HG02852 (cell line): ENCODE results near the gene PSMB2.

Experiments
- ATAC-seq: cut with Tn5 transposase; IDR thresholded peaks from one replicate; pipeline ENCODE4 v1.9.1; 2021; ENCODE audit warnings: mild to moderate bottlenecking, moderate library complexity; ENCODE audit not compliant: unreplicated experiment

The PSMB2 gene

GRCh38 chr1:35574125-35574654, 67.1 kb downstream of the PSMB2 start:
- ATAC-seq: no peak

DNA sequence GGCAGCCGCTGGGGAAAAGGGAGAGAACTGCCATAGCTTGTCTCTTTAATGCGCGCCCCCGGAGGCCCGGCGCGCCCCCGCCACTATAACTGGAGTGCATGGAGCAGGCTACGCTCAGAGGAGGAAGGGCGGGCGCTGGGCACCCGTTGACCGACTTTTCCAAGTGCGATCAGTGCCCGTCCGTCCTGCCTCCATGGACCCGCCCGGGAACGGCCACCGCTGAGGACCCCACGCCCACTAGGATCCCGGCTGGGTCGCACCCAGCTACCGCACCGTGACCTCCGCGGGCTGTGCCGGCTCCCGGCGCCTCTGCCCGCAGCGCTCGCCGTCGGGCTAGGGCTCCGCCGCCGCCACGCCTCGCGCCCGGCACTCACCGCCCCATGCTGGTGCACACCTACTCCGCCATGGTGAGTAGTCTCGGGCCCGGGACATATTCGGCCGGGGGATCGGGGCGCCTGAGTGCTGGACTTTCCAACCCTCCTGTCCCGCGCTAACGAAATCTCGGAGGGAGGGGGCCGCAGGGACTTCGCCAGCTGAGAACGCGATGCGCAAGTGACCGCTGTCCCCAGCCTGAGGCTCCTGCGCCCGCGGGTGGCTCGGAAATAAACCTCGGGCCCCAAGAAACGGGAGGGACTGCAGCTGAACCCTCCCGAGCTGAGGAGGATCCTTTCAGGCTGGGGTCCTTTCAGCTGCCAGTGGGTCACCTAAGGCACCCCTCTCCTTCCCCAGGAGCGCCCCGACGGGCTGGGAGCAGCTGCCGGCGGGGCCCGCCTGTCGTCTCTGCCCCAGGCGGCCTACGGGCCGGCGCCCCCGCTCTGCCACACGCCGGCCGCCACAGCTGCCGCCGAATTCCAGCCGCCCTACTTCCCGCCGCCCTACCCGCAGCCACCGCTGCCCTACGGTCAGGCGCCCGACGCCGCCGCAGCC, 67.9 kb downstream of the PSMB2 start, which contains the start of gene TFAP2E:
Gene TFAP2E, plus strand, starts transcription at position 117 of the 927 bp plus-strand sequence. Its CDS starts 264 bp downstream, at position 381.
- ATAC-seq: no peak

DNA sequence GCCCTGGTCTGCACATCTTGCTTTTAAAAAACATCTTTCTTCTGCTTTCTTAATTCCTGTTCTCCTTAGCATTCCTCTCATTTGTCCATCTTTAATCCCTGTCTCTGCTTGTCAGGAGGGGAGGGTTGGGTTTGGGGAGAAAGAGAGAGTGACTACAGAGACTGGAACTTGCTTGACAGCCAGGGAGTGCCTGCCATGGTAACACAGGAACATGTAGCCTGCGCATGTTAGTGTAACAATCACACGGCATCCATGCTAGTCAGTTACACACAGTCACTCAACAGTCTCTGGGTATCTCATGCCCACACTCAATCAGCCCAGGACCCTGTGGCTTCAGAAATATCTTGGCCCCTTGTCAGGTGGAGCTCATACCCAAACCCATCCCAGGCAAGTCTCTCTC, 69.0 kb downstream of the PSMB2 start:
- no peak for ATAC-seq

GRCh38 chr1:35571263-35571662, 70.1 kb downstream of the PSMB2 start:
- no peak for ATAC-seq

DNA sequence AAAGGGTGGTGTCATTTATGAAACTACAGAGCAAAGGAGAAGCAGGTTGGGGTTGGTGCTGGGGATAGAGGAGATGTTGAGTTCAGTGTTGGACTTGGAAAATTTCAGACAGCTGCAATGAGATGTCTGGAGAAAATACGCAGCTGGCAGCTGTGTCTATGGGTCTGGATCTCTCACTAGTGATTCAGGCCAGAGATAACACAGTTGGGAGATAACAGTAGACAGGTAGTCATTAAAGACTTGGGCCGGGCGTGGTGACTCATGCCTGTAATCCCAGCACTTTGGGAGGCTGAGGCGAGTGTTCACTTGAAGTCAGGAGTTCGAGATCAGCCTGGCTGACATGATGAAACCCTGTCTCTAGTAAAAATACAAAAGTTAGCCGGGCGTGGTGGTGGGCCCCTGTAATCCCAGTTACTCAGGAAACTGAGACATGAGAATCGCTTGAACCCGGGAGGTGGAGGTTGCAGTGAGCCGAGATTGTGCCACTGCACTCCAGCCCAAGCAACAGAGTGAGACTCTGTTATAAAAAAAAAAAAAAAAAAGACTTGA, 70.7 kb downstream of the PSMB2 start:
- ATAC-seq: no peak

DNA sequence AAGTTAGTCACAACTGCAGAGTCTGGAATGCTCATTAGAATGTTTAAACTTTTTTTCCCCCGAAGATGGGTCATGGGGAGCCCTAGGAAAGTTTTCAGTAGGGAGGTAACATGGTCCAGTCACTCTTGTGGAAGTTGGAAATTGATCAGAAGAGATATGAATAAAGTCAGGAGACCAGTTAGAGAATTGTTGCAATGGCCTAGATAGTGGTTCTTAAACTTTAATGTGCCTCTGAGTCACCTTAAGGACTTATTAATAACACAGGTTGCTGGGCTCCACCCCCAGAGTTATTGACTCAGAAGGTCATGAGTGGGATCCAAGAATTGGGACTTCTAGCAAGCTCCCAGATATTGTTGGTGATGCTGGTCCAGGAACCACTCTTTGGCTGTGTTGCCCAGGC, 71.4 kb downstream of the PSMB2 start:
- ATAC-seq: no peak

- no peak for ATAC-seq
These were observed 72.3 kb downstream of the PSMB2 start for GRCh38 chr1:35568975-35569395.

- ATAC-seq: no peak
These were observed 73.3 kb downstream of the PSMB2 start for GRCh38 chr1:35567947-35568558.

- ATAC-seq: no peak
These were observed 75.6 kb downstream of the PSMB2 start for GRCh38 chr1:35565742-35566133.

GRCh38 chr1:35564884-35565741, 76.2 kb downstream of the PSMB2 start:
- ATAC-seq: no peak

- no peak for ATAC-seq
These were observed 77.1 kb downstream of the PSMB2 start for GRCh38 chr1:35564037-35564883.

DNA sequence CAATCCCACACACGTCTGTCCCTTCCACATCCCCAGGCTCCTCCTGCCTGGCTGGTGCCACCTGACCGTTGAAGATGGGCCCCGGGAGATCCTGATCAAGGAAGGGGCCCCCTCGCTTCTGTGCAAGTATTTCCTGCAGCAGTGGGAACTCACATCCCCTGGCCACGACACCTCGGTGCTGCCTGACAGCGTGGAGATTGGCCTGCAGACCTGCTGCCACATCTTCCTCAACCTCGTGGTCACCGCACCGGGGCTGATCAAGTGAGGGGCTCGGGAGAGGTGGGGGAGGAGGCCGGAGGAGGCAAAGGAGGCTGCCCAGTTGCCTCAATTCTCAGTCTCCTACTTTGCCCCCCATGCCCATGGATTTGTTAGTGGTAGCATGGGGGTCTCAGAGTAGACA, 78.2 kb downstream of the PSMB2 start:
- no peak for ATAC-seq

DNA sequence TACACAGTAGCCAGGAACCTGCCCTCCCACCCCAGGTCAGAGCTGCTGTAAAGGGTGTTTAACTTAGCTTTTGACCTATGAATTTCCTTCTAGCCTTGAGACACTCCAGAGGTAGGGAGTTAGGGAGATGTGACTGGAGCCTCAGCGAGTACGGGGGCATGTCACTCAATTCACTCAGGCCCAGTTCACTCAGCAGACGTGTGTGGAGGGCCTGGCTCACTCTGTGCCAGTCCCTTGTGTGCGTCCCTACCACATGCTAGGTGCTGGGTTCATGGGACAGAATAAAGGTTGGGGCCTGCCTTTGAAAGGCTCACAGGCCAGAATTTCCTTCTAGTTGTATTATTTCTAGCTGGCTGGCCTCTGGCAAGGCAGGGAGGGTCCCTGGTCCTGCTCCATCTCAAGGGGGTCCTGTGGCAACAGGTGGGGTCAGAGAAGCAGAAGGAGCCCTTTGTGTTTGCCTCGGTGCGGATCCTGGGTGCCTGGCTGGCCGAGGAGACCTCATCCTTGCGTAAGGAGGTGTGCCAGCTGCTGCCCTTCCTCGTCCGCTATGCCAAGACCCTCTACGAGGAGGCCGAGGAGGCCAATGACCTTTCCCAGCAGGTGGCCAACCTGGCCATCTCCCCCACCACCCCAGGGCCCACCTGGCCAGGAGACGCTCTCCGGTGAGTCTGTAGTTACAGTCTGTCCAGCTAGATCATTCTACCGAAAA, 79.2 kb downstream of the PSMB2 start:
- ATAC-seq: no peak

DNA sequence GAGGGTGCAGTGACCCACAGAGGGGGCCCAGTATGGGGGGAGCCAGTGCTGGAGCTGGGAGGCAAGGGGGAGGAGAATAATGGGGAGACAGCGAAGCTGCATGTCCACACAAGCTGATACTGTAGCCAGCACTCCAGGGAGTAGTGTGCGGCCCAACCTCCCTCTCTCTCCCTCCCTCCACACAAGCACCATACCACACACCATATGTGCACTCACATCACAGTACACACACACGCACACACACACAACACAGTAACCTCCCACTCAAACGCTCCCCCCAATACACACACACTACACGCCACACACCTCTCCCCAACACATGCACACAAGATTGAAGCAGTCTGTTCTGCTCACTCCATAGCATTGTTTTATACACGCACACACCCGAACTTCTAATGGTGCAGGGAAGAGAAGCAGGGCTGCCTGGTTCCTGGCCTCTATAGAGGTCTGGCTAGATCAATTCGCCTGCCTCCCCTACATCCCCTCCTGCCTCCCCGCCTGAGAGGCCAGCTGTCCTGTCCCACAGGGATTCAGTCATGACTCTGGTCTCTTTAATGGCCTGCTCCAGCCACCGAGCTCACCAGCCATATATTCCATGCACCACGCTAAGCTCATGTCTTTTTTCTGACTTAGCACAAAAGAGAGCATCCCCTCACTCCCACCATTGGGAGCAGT, 79.9 kb downstream of the PSMB2 start:
- no peak for ATAC-seq

DNA sequence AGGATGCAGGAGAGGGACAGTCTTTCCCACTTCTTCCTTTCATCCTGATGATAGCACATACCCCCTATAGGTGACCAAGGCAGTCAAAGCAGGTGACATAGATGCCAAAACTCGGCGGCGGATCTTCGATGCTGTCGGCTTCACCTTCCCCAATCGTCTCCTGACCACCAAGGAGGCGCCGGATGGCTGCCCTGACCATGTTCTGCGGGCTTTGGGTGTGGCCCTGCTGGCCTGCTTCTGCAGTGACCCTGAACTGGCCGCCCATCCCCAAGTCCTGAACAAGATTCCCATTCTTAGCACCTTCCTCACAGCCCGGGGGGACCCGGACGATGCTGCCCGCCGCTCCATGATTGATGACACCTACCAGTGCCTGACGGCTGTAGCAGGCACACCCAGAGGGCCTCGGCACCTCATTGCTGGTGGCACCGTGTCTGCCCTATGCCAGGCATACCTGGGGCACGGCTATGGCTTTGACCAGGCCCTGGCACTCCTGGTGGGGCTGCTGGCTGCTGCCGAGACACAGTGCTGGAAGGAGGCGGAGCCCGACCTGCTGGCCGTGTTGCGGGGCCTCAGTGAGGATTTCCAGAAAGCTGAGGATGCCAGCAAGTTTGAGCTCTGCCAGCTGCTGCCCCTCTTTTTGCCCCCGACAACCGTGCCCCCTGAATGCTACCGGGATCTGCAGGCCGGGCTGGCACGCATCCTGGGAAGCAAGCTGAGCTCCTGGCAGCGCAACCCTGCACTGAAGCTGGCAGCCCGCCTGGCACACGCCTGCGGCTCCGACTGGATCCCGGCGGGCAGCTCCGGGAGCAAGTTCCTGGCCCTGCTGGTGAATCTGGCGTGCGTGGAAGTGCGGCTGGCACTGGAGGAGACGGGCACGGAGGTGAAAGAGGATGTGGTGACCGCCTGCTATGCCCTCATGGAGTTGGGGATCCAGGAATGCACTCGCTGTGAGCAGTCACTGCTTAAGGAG, 80.8 kb downstream of the PSMB2 start:
- ATAC-seq: no peak

- ATAC-seq: no peak
These were observed 81.9 kb downstream of the PSMB2 start for GRCh38 chr1:35559317-35559944.
